BE2C (cell line): ENCODE measurements around the gene TNFRSF1A.

ENCODE experiments used
- DNase-seq: peaks from one replicate; pipeline ENCODE4 v3.0.0-alpha.2; 2020
- H3K27me3 ChIP-seq: fragments of 250-450 bp; sonication (Bioruptor Pico); 2 replicates; pipeline ENCODE4 v1.5.1; 2020; ENCODE audit warnings: mild to moderate bottlenecking
- H3K36me3 ChIP-seq: fragments of 250-450 bp; sonication (Bioruptor Pico); 2 replicates; pipeline ENCODE4 v1.5.1; 2020; ENCODE audit warnings: mild to moderate bottlenecking
- H3K4me1 ChIP-seq: fragments of 250-450 bp; sonication (Bioruptor Pico); 2 replicates; pipeline ENCODE4 v1.5.1; 2020
- H3K4me3 ChIP-seq: 2 replicates; pipeline ENCODE4 v1.5.1; 2011; ENCODE audit warnings: low read depth, low read length
- H3K9me3 ChIP-seq: fragments of 250-450 bp; sonication (Bioruptor Pico); 2 replicates; pipeline ENCODE4 v1.5.1; 2020
- TF ChIP-seq, protein P1 (sequence below): IDR thresholded peaks from 2 replicates; pipeline ENCODE4 v1.5.1; 2012; ENCODE audit warnings: mild to moderate bottlenecking, low read depth, low read length

The TNFRSF1A gene

GRCh38 chr12:6370576-6370935 is 28.7 kb upstream of the TNFRSF1A start:
- Histone ChIP-seq H3K4me1 (no peaks in the 10 kb centered on the region), H3K4me3 (no peak overlapping the region)
- TF ChIP-seq, protein P1, sequence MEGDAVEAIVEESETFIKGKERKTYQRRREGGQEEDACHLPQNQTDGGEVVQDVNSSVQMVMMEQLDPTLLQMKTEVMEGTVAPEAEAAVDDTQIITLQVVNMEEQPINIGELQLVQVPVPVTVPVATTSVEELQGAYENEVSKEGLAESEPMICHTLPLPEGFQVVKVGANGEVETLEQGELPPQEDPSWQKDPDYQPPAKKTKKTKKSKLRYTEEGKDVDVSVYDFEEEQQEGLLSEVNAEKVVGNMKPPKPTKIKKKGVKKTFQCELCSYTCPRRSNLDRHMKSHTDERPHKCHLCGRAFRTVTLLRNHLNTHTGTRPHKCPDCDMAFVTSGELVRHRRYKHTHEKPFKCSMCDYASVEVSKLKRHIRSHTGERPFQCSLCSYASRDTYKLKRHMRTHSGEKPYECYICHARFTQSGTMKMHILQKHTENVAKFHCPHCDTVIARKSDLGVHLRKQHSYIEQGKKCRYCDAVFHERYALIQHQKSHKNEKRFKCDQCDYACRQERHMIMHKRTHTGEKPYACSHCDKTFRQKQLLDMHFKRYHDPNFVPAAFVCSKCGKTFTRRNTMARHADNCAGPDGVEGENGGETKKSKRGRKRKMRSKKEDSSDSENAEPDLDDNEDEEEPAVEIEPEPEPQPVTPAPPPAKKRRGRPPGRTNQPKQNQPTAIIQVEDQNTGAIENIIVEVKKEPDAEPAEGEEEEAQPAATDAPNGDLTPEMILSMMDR = no peak

GRCh38 chr12:6369916-6370575 is 28.2 kb upstream of the TNFRSF1A start:
- Histone ChIP-seq H3K9me3 (no peaks in the 10 kb centered on the region), H3K4me1 (no peaks in the 10 kb centered on the region), H3K36me3 (no peaks in the 10 kb centered on the region), H3K4me3 (no peak overlapping the region), H3K27me3 (no peaks in the 10 kb centered on the region)
- no peak for DNase-seq
- TF ChIP-seq, protein P1 = no peak

More at GRCh38 chr12:6370576-6370935, 28.7 kb upstream of the TNFRSF1A start:
- no peaks in the 10 kb centered on the region for H3K9me3 ChIP-seq
- H3K36me3 ChIP-seq = no peaks in the 10 kb centered on the region
- DNase-seq = no peak
- no peaks in the 10 kb centered on the region for H3K27me3 ChIP-seq

GRCh38 chr12:6368906-6369525 is 27.1 kb upstream of the TNFRSF1A start:
- TF ChIP-seq, protein P1 = no peak
- H3K4me3 ChIP-seq = no peak overlapping the region
- no peaks in the 10 kb centered on the region for H3K27me3 ChIP-seq
- H3K4me1 ChIP-seq = no peaks in the 10 kb centered on the region
- no peak for DNase-seq
- no peaks in the 10 kb centered on the region for H3K9me3 ChIP-seq
- no peaks in the 10 kb centered on the region for H3K36me3 ChIP-seq

DNA sequence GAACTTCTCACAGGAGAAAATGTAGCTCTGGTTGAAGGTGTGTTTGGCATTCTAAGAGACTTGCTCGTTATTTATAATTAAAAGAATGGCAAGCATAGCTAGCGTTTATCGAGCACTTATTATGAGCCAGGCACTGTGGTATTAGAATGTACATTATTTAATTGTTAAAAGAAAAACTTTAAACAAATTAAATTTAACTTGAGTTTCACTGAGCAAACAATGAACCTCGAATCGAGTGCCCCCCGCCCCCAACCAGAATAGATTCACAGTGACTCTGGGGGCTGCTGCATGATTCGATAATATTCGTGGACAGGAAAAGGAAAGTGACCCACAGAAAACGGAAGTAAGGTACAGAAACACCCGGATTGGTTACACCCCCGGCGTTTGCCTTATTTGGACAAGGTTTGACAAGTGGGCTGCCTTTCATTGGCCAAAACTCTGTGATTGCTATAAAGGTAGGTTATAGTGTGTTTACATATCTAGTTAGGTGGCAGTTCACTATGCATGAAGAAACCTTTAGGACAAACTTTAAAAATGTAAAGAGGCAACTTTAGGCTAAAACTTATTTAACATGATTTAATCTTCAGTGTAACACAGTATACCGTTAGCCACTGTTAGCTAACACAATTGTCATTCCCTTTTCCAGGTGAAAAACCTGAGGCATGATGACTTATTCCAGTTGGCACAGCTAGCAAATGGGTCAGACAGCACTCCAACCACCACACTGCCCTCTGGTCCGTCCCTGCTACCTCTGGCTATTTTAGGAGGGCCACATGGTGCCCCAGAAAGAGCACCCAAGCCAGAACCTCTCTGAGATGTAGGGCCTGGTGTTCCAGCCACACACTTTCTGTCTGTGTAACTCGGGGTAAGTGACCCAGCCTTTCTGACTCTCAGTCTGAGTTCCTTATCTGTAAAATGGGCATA is 26.4 kb upstream of the TNFRSF1A start:
- Histone ChIP-seq H3K4me1 (no peaks in the 10 kb centered on the region), H3K9me3 (no peaks in the 10 kb centered on the region), H3K4me3 (no peak overlapping the region), H3K27me3 (no peaks in the 10 kb centered on the region), H3K36me3 (no peaks in the 10 kb centered on the region)
- TF ChIP-seq, protein P1 = no peak
- no peak for DNase-seq

- Histone ChIP-seq H3K27me3 (no peaks in the 10 kb centered on the region), H3K36me3 (no peaks in the 10 kb centered on the region), H3K4me3 (no peak overlapping the region), H3K9me3 (no peaks in the 10 kb centered on the region), H3K4me1 (no peaks in the 10 kb centered on the region)
- peak; percentile 39 for DNase-seq
- TF ChIP-seq, protein P1 = peak; percentile 45
Observed at GRCh38 chr12:6367065-6367968, 25.4 kb upstream of the TNFRSF1A start.
